Right lobe of liver (tissue), 6 donors: ENCODE measurements around the gene GSDMA. TPM values are rescaled to one million over a fixed set of nuclear protein-coding genes. Genes with fewer than 3 reads are reported as not detected.
A peak's percentile ranks its signal among the peaks of the same experiment; 100 is the strongest.

Source experiments
- ATAC-seq, 4 donors: fragments of 200-7000 bp; cut with Tn5 transposase; one replicate each; pipeline ENCODE4 v1.9.1; 2020; ENCODE audit warnings: mild to moderate bottlenecking in 4 of 4, moderate library complexity in 4 of 4
- DNase-seq, 3 donors: peaks; one replicate each; pipeline ENCODE4 v3.0.0-alpha.2; 2020
- H3K27ac ChIP-seq, 3 donors: fragments of 200-600 bp; one replicate each; pipeline ENCODE4 v1.8.0; 2022
- H3K27me3 ChIP-seq, 2 donors: fragments of 200-600 bp; one replicate each; pipeline ENCODE4 v1.8.0; 2022
- H3K36me3 ChIP-seq, 4 donors: fragments of 200-600 bp; sonication (generic) in 1 of 4; one replicate each; pipeline versions ENCODE4 v1.5.1 to v1.8.0; 2017 to 2022; ENCODE audit warnings: control low read depth in 1 of 4
- H3K4me1 ChIP-seq, 4 donors: fragments of 200-600 bp; sonication (generic) in 1 of 4; one replicate each; pipeline versions ENCODE4 v1.5.1 to v1.8.0; 2017 to 2022; ENCODE audit warnings: control low read depth in 1 of 4
- H3K4me3 ChIP-seq, 3 donors: fragments of 200-600 bp; one replicate each; pipeline ENCODE4 v1.8.0; 2022
- H3K9me3 ChIP-seq, 4 donors: fragments of 200-600 bp; sonication (generic) in 1 of 4; one replicate each; pipeline versions ENCODE4 v1.5.1 to v1.8.0; 2017 to 2022; ENCODE audit warnings: control low read depth in 1 of 4
- CTCF ChIP-seq, 4 donors: fragments of 200-600 bp in 3 of 4; fragments of 450-650 bp in 1 of 4; IDR thresholded peaks; one replicate each; pipeline versions ENCODE4 v1.5.1 to v1.8.0; 2016 to 2022; ENCODE audit warnings: antibody characterized with exemption in 4 of 4, mild to moderate bottlenecking in 2 of 4
- POLR2A ChIP-seq: fragments of 450-650 bp; IDR thresholded peaks from one replicate; pipeline ENCODE4 v1.6.1; 2017; ENCODE audit warnings: antibody characterized with exemption, mild to moderate bottlenecking
- WGBS: methylation state at CpG from one replicate; pipeline ENCODE4 v1.1.6; 2018; ENCODE audit warnings: low coverage, low lambda C conversion rate; ENCODE audit not compliant: insufficient coverage; ENCODE audit errors: missing lambda C conversion rate; 5-methylcytosine and 5-hydroxymethylcytosine counted together
- intact Hi-C, 2 donors: fragments of 100-400 bp; cut with DNase I; formaldehyde crosslinking; loops; one replicate each; pipeline versions ENCODE4 v1.11.2 to v1.14.1; 2022
- total RNA-seq, 6 experiments: library from RNA; depleted of rRNA in 2 of 6; stranded (reverse); fragments of >200 nt in 2 of 6; fragmentation: NEBNext Ultra II Directional in 3 of 6; extraction: Animal tissue kit (Norgen Biotek cat#: 25700) in 3 of 6; gene quantifications; one replicate each; pipeline versions ENCODE4 v1.1.0 to v1.2.4, GENCODE V29; 2016 to 2023
- donor health status: DM: no; HTN: yes; CAD: no.
- donor health status: DM: no; HTN: no; CAD: no.
- donor health status: DM: no; HTN: no; CAD: no.
- donor health status: DM: no; HTN: yes; CAD: no.
- donor health status: DM: no; HTN: yes; CAD: no.

Gene GSDMA
- total RNA-seq, 6 experiments from 2014 or later, result 0.42 to 0.99 TPM; not detected in 4

GRCh38 chr17:39970157-39970692, 7.4 kb downstream of the GSDMA start:
- no peak for DNase-seq
- Histone ChIP-seq H3K4me3 (no peak overlapping the region), H3K36me3 (no peaks in the 10 kb centered on the region), H3K9me3 (no peaks in the 10 kb centered on the region), H3K27me3 (no peaks in the 10 kb centered on the region), H3K4me1 (no peaks in the 10 kb centered on the region), H3K27ac (no peak overlapping the region)
- 40% methylated on average over 4 of the region's 7 CpGs for WGBS
- intact Hi-C loops, result loop anchor here in 1 of 2 donors (10.0 kb wide), 1 partner anchor 215 kb away; no protein-coding TSS in a partner anchor
- no peak for TF ChIP-seq POLR2A
- TF ChIP-seq CTCF (IDR thresholded peaks at IDR 0.05), result no peak
- ATAC-seq, result no peak

- H3K4me1 ChIP-seq, result no peaks in the 10 kb centered on the region
- DNase-seq (no peak), ATAC-seq (no peak)
- no peak overlapping the region for H3K27ac ChIP-seq
- no peak for TF ChIP-seq CTCF (IDR thresholded peaks at IDR 0.05)
- TF ChIP-seq POLR2A, result no peak
- H3K27me3 ChIP-seq, result no peaks in the 10 kb centered on the region
- H3K4me3 ChIP-seq, result no peak overlapping the region
- intact Hi-C loops, result loop anchor here in 1 of 2 donors (10.0 kb wide), 1 partner anchor 216 kb away; no protein-coding TSS in a partner anchor
- WGBS, result 77% methylated on average over 3 of the region's 4 CpGs
- no peaks in the 10 kb centered on the region for H3K9me3 ChIP-seq
- no peaks in the 10 kb centered on the region for H3K36me3 ChIP-seq
Observed at GRCh38 chr17:39971076-39971603, 8.3 kb downstream of the GSDMA start.

- TF ChIP-seq CTCF (IDR thresholded peaks at IDR 0.05) (no peak), POLR2A (no peak)
- DNase-seq (no peak), ATAC-seq (peak; percentile 47 to 62 (median 58))
- WGBS, result 28% methylated on average over 3 of the region's 3 CpGs
- no peaks in the 10 kb centered on the region for H3K9me3 ChIP-seq
- H3K27me3 ChIP-seq, result no peaks in the 10 kb centered on the region
- no peaks in the 10 kb centered on the region for H3K36me3 ChIP-seq
- H3K27ac ChIP-seq, result peak overlapping the region in 1 of 3 donors; percentile 10
- intact Hi-C loops, result loop anchor here in 1 of 2 donors (10.0 kb wide), 1 partner anchor 217 kb away; no protein-coding TSS in a partner anchor
- no peak overlapping the region for H3K4me3 ChIP-seq
- no peaks in the 10 kb centered on the region for H3K4me1 ChIP-seq
Observed at GRCh38 chr17:39972271-39972670, 9.5 kb downstream of the GSDMA start.

- WGBS, result no CpG with 5 or more reads among the region's 2 CpGs
- H3K36me3 ChIP-seq, result no peaks in the 10 kb centered on the region
- intact Hi-C loops, result loop anchor here in 1 of 2 donors (10.0 kb wide), 1 partner anchor 219 kb away; no protein-coding TSS in a partner anchor
- no peaks in the 10 kb centered on the region for H3K4me1 ChIP-seq
- no peaks in the 10 kb centered on the region for H3K9me3 ChIP-seq
- H3K27ac ChIP-seq, result no peak overlapping the region
- no peaks in the 10 kb centered on the region for H3K27me3 ChIP-seq
- ATAC-seq (no peak), DNase-seq (no peak)
- H3K4me3 ChIP-seq, result no peak overlapping the region
- TF ChIP-seq CTCF (IDR thresholded peaks at IDR 0.05), result no peak
- TF ChIP-seq POLR2A, result no peak
Observed at GRCh38 chr17:39973496-39973895, 10.7 kb downstream of the GSDMA start.
